OCI-LY7 (cell line): Measurements from ENCODE around the gene PRR12. TPM values are rescaled to one million over a fixed set of nuclear protein-coding genes. Genes with fewer than 3 reads are reported as not detected.

Experiments used
- BruUV-seq: library from RNA; stranded (reverse); fragments of 400-500 nt; replicated peaks from 2 replicates; lab custom pipeline; 2021; lab: Mats Ljungman, UMichigan
- CTCF ChIA-PET: fragments of 300-600 bp; sonication (Branson Sonifier 250); formaldehyde crosslinking; loops from one replicate; lab custom pipeline; 2022; ENCODE audit warnings: antibody characterized with exemption; ENCODE audit not compliant: unreplicated experiment; lab: Charles Lee
- POLR2A ChIA-PET: fragments of 300-600 bp; sonication (Branson Sonifier 250); formaldehyde crosslinking; loops from one replicate; lab custom pipeline; 2022; ENCODE audit warnings: antibody characterized with exemption; lab: Charles Lee
- DNase-seq: peaks from one replicate; pipeline ENCODE4 v3.0.0-alpha.2; 2015; ENCODE audit warnings: low spot score
- H2AFZ ChIP-seq: fragments of 200-600 bp; sonication (generic), shearing (Covaris generic); 2 replicates; pipeline ENCODE4 v1.6.1; 2014; ENCODE audit warnings: mild to moderate bottlenecking, antibody characterized with exemption, low read length, moderate library complexity
- H3K27ac ChIP-seq: fragments of 200-600 bp; sonication (generic); 2 replicates; pipeline ENCODE4 v1.5.1; 2014; ENCODE audit warnings: mixed run types, low read depth, mild to moderate bottlenecking, moderate library complexity, low read length, inconsistent platforms; ENCODE audit not compliant: poor library complexity, severe bottlenecking
- H3K36me3 ChIP-seq: fragments of 200-600 bp; sonication (generic); 2 replicates; pipeline ENCODE4 v1.6.1; 2014; ENCODE audit warnings: mild to moderate bottlenecking, antibody characterized with exemption, low read length, moderate library complexity, mixed read lengths; ENCODE audit not compliant: insufficient read depth
- H3K4me1 ChIP-seq: fragments of 200-600 bp; sonication (generic); 2 replicates; pipeline ENCODE4 v1.5.1; 2014; ENCODE audit warnings: mild to moderate bottlenecking, low read length; ENCODE audit not compliant: insufficient read depth, poor library complexity, severe bottlenecking
- H3K4me2 ChIP-seq: fragments of 200-600 bp; sonication (generic); 2 replicates; pipeline ENCODE4 v1.6.1; 2014; ENCODE audit warnings: mild to moderate bottlenecking, low read length
- H3K4me3 ChIP-seq: fragments of 200-600 bp; sonication (generic); 2 replicates; pipeline ENCODE4 v1.5.1; 2014; ENCODE audit warnings: mild to moderate bottlenecking, low read depth, low read length; ENCODE audit not compliant: poor library complexity, severe bottlenecking
- H3K79me2 ChIP-seq: fragments of 200-600 bp; sonication (generic); 2 replicates; pipeline ENCODE4 v1.6.1; 2016; ENCODE audit warnings: low read depth, mild to moderate bottlenecking, low read length, moderate library complexity, mixed read lengths; ENCODE audit not compliant: insufficient read depth
- H3K9me2 ChIP-seq: fragments of 200-600 bp; sonication (generic); 2 replicates; pipeline ENCODE4 v1.6.1; 2016; ENCODE audit warnings: mild to moderate bottlenecking, low read length, mixed read lengths; ENCODE audit not compliant: insufficient read depth
- H3K9me3 ChIP-seq: fragments of 200-600 bp; sonication (generic); 2 replicates; pipeline ENCODE4 v1.6.1; 2014; ENCODE audit warnings: mild to moderate bottlenecking, mixed run types, low read length, mixed read lengths
- H4K20me1 ChIP-seq: fragments of 200-600 bp; sonication (generic); 2 replicates; pipeline ENCODE4 v1.6.1; 2014; ENCODE audit warnings: mild to moderate bottlenecking, antibody characterized with exemption, low read length, moderate library complexity, mixed read lengths; ENCODE audit not compliant: insufficient read depth
- CTCF ChIP-seq: fragments of 200-600 bp; sonication (generic); conservative IDR thresholded peaks from 2 replicates; pipeline ENCODE4 v1.5.1; 2014; ENCODE audit warnings: mild to moderate bottlenecking, antibody characterized with exemption, low read length, moderate library complexity, mixed read lengths
- EZH2phosphoT487 ChIP-seq: fragments of 200-600 bp; sonication (generic); IDR thresholded peaks from 2 replicates; pipeline ENCODE4 v1.6.1; 2018; ENCODE audit warnings: low read depth, borderline replicate concordance, mild to moderate bottlenecking, mixed run types, antibody characterized with exemption, low read length, moderate library complexity, mixed read lengths
- intact Hi-C: fragments of 100-400 bp; cut with micrococcal nuclease; formaldehyde crosslinking; loops from one replicate; pipeline ENCODE4 v1.10.0; 2022; ENCODE audit not compliant: unreplicated experiment
- total RNA-seq, 2 experiments: library from RNA; depleted of rRNA in 1 of 2; stranded (reverse); fragments of >200 nt in 1 of 2; shearing (Covaris generic) in 1 of 2; gene quantifications; 2 replicates each; pipeline ENCODE4 v1.2.3, GENCODE V29; 2014 to 2022

The PRR12 gene
- total RNA-seq, 2 experiments from 2014 or later: 6.5 to 32.8 TPM

- Histone ChIP-seq H3K4me2 (no peak overlapping the region), H4K20me1 (no peaks in the 10 kb centered on the region), H3K27ac (no peak overlapping the region), H3K9me3 (no peaks in the 10 kb centered on the region), H2AFZ (no peak overlapping the region), H3K4me3 (no peak overlapping the region), H3K36me3 (no peaks in the 10 kb centered on the region), H3K9me2 (no peaks in the 10 kb centered on the region), H3K79me2 (no peaks in the 10 kb centered on the region), H3K4me1 (peaks cover 7% of the 10 kb centered on the region)
- ChIA-PET CTCF (no interaction called here), POLR2A (no interaction called here)
- no peak for TF ChIP-seq CTCF
- TF ChIP-seq EZH2phosphoT487: no peak
- BruUV-seq: no TSS peak
- no peak for DNase-seq
- intact Hi-C loops: no loop called here
These were observed 44.7 kb downstream of the PRR12 start for GRCh38 chr19:49635530-49636232.

- Histone ChIP-seq H2AFZ (no peak overlapping the region), H4K20me1 (no peaks in the 10 kb centered on the region), H3K9me2 (no peaks in the 10 kb centered on the region), H3K4me3 (no peak overlapping the region), H3K9me3 (no peaks in the 10 kb centered on the region), H3K79me2 (0 out of 2 replicates have a peak, but pooled peaks cover 5% of the 10 kb centered on the region), H3K4me1 (peaks cover 7% of the 10 kb centered on the region), H3K4me2 (no peak overlapping the region), H3K36me3 (no peaks in the 10 kb centered on the region), H3K27ac (no peak overlapping the region)
- intact Hi-C loops: no loop called here
- no peak for DNase-seq
- ChIA-PET CTCF (no interaction called here), POLR2A (no interaction called here)
- TF ChIP-seq CTCF: no peak
- TF ChIP-seq EZH2phosphoT487: no peak
- no TSS peak for BruUV-seq
These were observed 45.4 kb downstream of the PRR12 start for GRCh38 chr19:49636233-49636932.
